Measurements from ENCODE around the gene GFRA4. TPM values are rescaled to one million over a fixed set of nuclear protein-coding genes. Genes with fewer than 3 reads are reported as not detected.
"Not testable (repeated sequence)": the region's sequence is repeated elsewhere in the genome, so short reads cannot be mapped to it uniquely, and the experiment has no call there.

The GFRA4 gene
- total RNA-seq, 1 experiment from 2014 or later: not detected

GRCh38 chr20:3629893-3630292, 33.3 kb downstream of the GFRA4 start:
- no peak for DNase-seq
- Histone ChIP-seq H3K4me3 (ENCODE audit: low read length) (no peak overlapping the region), H4K20me1 (ENCODE audit: insufficient read depth, low read depth, low read length) (no peaks in the 10 kb centered on the region), H3K4me1 (ENCODE audit: low read length) (no peaks in the 10 kb centered on the region), H3K27me3 (ENCODE audit: low read length) (no peaks in the 10 kb centered on the region), H3K27ac (ENCODE audit: low read length) (no peak overlapping the region), H3K4me2 (ENCODE audit: low read depth, low read length, poor library complexity, severe bottlenecking) (no peak overlapping the region), H2AFZ (ENCODE audit: low read length) (no peak overlapping the region), H3K9me2 (replicated peaks; ENCODE audit: insufficient read depth, low read length) (no peaks in the 10 kb centered on the region), H3K36me3 (ENCODE audit: insufficient read depth, low read length) (no peaks in the 10 kb centered on the region), H3K79me2 (ENCODE audit: low read length) (no peaks in the 10 kb centered on the region), H3K9me3 (ENCODE audit: low read length) (no peaks in the 10 kb centered on the region), H3K9ac (ENCODE audit: low read length) (no peak overlapping the region)

- Histone ChIP-seq H3K9me2 (replicated peaks; ENCODE audit: insufficient read depth, low read length) (no peaks in the 10 kb centered on the region), H3K9ac (ENCODE audit: low read length) (no peak overlapping the region), H4K20me1 (ENCODE audit: insufficient read depth, low read depth, low read length) (no peaks in the 10 kb centered on the region), H3K79me2 (ENCODE audit: low read length) (no peaks in the 10 kb centered on the region), H3K27me3 (ENCODE audit: low read length) (no peaks in the 10 kb centered on the region), H3K4me3 (ENCODE audit: low read length) (no peak overlapping the region), H3K27ac (ENCODE audit: low read length) (no peak overlapping the region), H3K36me3 (ENCODE audit: insufficient read depth, low read length) (no peaks in the 10 kb centered on the region), H2AFZ (ENCODE audit: low read length) (no peak overlapping the region), H3K4me2 (ENCODE audit: low read depth, low read length, poor library complexity, severe bottlenecking) (no peak overlapping the region), H3K4me1 (ENCODE audit: low read length) (no peaks in the 10 kb centered on the region), H3K9me3 (ENCODE audit: low read length) (no peaks in the 10 kb centered on the region)
- no peak for DNase-seq
Measured at GRCh38 chr20:3628502-3629314, 34.5 kb downstream of the GFRA4 start.

DNA sequence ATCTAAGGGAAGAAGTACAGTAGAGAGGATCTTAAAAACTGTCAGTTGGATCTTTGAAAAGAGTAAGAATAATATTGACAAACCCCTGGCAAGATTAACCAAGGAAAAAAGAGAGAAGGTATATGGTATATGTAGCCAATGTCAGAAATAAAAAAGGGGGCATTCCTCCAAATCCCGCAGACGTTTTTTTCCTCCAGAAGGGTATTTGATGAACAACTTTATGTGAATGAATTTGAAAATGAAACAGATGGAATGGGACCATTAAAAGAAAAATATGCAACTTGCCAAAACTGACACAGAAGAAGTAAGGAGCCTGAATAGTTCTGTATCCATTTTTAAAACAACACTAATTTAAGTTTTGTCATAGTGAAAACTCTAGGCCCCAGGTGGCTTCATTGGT, 35.7 kb downstream of the GFRA4 start:
- Histone ChIP-seq H2AFZ (ENCODE audit: low read length) (no peak overlapping the region), H3K9me2 (replicated peaks; ENCODE audit: insufficient read depth, low read length) (no peaks in the 10 kb centered on the region), H3K79me2 (ENCODE audit: low read length) (no peaks in the 10 kb centered on the region), H3K9me3 (ENCODE audit: low read length) (no peaks in the 10 kb centered on the region), H3K27me3 (ENCODE audit: low read length) (no peaks in the 10 kb centered on the region), H3K4me3 (ENCODE audit: low read length) (no peak overlapping the region), H3K9ac (ENCODE audit: low read length) (no peak overlapping the region), H3K27ac (ENCODE audit: low read length) (no peak overlapping the region), H3K4me2 (ENCODE audit: low read depth, low read length, poor library complexity, severe bottlenecking) (no peak overlapping the region), H3K4me1 (ENCODE audit: low read length) (no peaks in the 10 kb centered on the region), H3K36me3 (ENCODE audit: insufficient read depth, low read length) (no peaks in the 10 kb centered on the region), H4K20me1 (ENCODE audit: insufficient read depth, low read depth, low read length) (no peaks in the 10 kb centered on the region)
- DNase-seq: no peak

GRCh38 chr20:3622406-3622805, 40.8 kb downstream of the GFRA4 start:
- Histone ChIP-seq H4K20me1 (ENCODE audit: insufficient read depth, low read depth, low read length) (no peaks in the 10 kb centered on the region), H2AFZ (ENCODE audit: low read length) (no peak overlapping the region), H3K4me1 (ENCODE audit: low read length) (no peaks in the 10 kb centered on the region), H3K27me3 (ENCODE audit: low read length) (no peaks in the 10 kb centered on the region), H3K4me3 (ENCODE audit: low read length) (no peak overlapping the region), H3K79me2 (ENCODE audit: low read length) (no peaks in the 10 kb centered on the region), H3K9me3 (ENCODE audit: low read length) (no peaks in the 10 kb centered on the region), H3K27ac (ENCODE audit: low read length) (no peak overlapping the region), H3K36me3 (ENCODE audit: insufficient read depth, low read length) (no peaks in the 10 kb centered on the region), H3K9ac (ENCODE audit: low read length) (no peak overlapping the region), H3K4me2 (ENCODE audit: low read depth, low read length, poor library complexity, severe bottlenecking) (no peak overlapping the region), H3K9me2 (replicated peaks; ENCODE audit: insufficient read depth, low read length) (no peaks in the 10 kb centered on the region)
- DNase-seq: no peak

- Histone ChIP-seq H3K79me2 (ENCODE audit: low read length) (no peaks in the 10 kb centered on the region), H3K27me3 (ENCODE audit: low read length) (no peaks in the 10 kb centered on the region), H2AFZ (ENCODE audit: low read length) (no peak overlapping the region), H3K9me2 (replicated peaks; ENCODE audit: insufficient read depth, low read length) (no peaks in the 10 kb centered on the region), H3K4me2 (ENCODE audit: low read depth, low read length, poor library complexity, severe bottlenecking) (no peak overlapping the region), H3K4me1 (ENCODE audit: low read length) (no peaks in the 10 kb centered on the region), H3K36me3 (ENCODE audit: insufficient read depth, low read length) (no peaks in the 10 kb centered on the region), H3K4me3 (ENCODE audit: low read length) (no peak overlapping the region), H4K20me1 (ENCODE audit: insufficient read depth, low read depth, low read length) (no peaks in the 10 kb centered on the region), H3K9ac (ENCODE audit: low read length) (no peak overlapping the region), H3K9me3 (ENCODE audit: low read length) (no peaks in the 10 kb centered on the region), H3K27ac (ENCODE audit: low read length) (no peak overlapping the region)
- no peak for DNase-seq
Measured at GRCh38 chr20:3621111-3621510, 42.1 kb downstream of the GFRA4 start.

DNA sequence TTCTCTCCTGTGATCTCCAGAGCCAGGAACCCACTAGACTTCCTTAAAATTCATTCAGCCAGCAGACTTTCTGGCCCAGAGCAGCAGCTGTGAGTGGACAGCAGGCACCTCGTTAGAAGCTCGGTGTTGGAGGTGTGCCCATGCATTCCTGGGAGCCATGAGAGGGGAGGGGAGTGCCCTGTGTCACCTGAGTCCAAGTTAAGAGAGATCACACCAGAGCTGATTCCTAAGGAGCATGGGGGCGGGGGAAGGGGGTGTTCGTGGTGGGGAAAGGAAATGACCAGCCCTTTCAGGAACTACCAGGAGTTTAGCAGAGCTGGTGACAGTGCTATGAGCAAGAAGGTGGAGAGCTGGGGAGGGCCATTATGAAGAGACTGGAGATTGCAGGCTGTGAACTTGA, 46.9 kb downstream of the GFRA4 start:
- H3K9me2 ChIP-seq (replicated peaks; ENCODE audit: insufficient read depth, low read length): no peaks in the 10 kb centered on the region

GRCh38 chr20:3615171-3615840, 47.9 kb downstream of the GFRA4 start:
- peak overlapping the region; percentile 36; the same call in 1 of the 2 replicates for H3K27ac ChIP-seq (ENCODE audit: low read length)
- H3K79me2 ChIP-seq (ENCODE audit: low read length); H3K9me3 ChIP-seq (ENCODE audit: low read length); H4K20me1 ChIP-seq (ENCODE audit: insufficient read depth, low read depth, low read length); H3K36me3 ChIP-seq (ENCODE audit: insufficient read depth, low read length); H3K27me3 ChIP-seq (ENCODE audit: low read length); H3K9me2 ChIP-seq (replicated peaks; ENCODE audit: insufficient read depth, low read length); DNase-seq; H2AFZ ChIP-seq (ENCODE audit: low read length); H3K9ac ChIP-seq (ENCODE audit: low read length): not testable (repeated sequence)
- peaks cover 16% of the 10 kb centered on the region for H3K4me1 ChIP-seq (ENCODE audit: low read length)
- H3K4me3 ChIP-seq (ENCODE audit: low read length): peak overlapping the region; percentile 55; the same call in 1 of the 2 replicates
- peak overlapping the region; percentile 75 for H3K4me2 ChIP-seq (ENCODE audit: low read depth, low read length, poor library complexity, severe bottlenecking)

More for the DNA sequence above, 46.9 kb downstream of the GFRA4 start:
- Histone ChIP-seq H3K36me3 (ENCODE audit: insufficient read depth, low read length) (no peaks in the 10 kb centered on the region), H3K9ac (ENCODE audit: low read length) (no peak overlapping the region), H2AFZ (ENCODE audit: low read length) (no peak overlapping the region), H3K4me2 (ENCODE audit: low read depth, low read length, poor library complexity, severe bottlenecking) (no peak overlapping the region), H4K20me1 (ENCODE audit: insufficient read depth, low read depth, low read length) (no peaks in the 10 kb centered on the region), H3K27me3 (ENCODE audit: low read length) (no peaks in the 10 kb centered on the region), H3K4me1 (ENCODE audit: low read length) (peaks cover 16% of the 10 kb centered on the region), H3K79me2 (ENCODE audit: low read length) (no peaks in the 10 kb centered on the region), H3K4me3 (ENCODE audit: low read length) (no peak overlapping the region), H3K9me3 (ENCODE audit: low read length) (no peaks in the 10 kb centered on the region), H3K27ac (ENCODE audit: low read length) (no peak overlapping the region)
- no peak for DNase-seq

GRCh38 chr20:3614466-3614865, 48.7 kb downstream of the GFRA4 start:
- H3K36me3 ChIP-seq (ENCODE audit: insufficient read depth, low read length): no peaks in the 10 kb centered on the region
- H3K4me2 ChIP-seq (ENCODE audit: low read depth, low read length, poor library complexity, severe bottlenecking): peak overlapping the region; percentile 75
- peak overlapping the region; percentile 55 for H3K4me3 ChIP-seq (ENCODE audit: low read length)
- no peaks in the 10 kb centered on the region for H3K9me2 ChIP-seq (replicated peaks; ENCODE audit: insufficient read depth, low read length)
- H3K9ac ChIP-seq (ENCODE audit: low read length): peak overlapping the region; percentile 51
- H3K27me3 ChIP-seq (ENCODE audit: low read length): no peaks in the 10 kb centered on the region
- H3K4me1 ChIP-seq (ENCODE audit: low read length): peaks cover 16% of the 10 kb centered on the region
- H3K27ac ChIP-seq (ENCODE audit: low read length): peak overlapping the region; percentile 36
- H3K9me3 ChIP-seq (ENCODE audit: low read length): no peaks in the 10 kb centered on the region
- peak; percentile 57 for DNase-seq
- no peaks in the 10 kb centered on the region for H4K20me1 ChIP-seq (ENCODE audit: insufficient read depth, low read depth, low read length)
- H2AFZ ChIP-seq (ENCODE audit: low read length): peak overlapping the region; percentile 88
- no peaks in the 10 kb centered on the region for H3K79me2 ChIP-seq (ENCODE audit: low read length)

Data from Karpas-422 (cell line).